ENCODE data around the gene DST. TPM values are rescaled to one million over a fixed set of nuclear protein-coding genes. Genes with fewer than 3 reads are reported as not detected.

Gene DST
- total RNA-seq = 10 to 100 TPM; 15.4 to 36.6 TPM

DNA sequence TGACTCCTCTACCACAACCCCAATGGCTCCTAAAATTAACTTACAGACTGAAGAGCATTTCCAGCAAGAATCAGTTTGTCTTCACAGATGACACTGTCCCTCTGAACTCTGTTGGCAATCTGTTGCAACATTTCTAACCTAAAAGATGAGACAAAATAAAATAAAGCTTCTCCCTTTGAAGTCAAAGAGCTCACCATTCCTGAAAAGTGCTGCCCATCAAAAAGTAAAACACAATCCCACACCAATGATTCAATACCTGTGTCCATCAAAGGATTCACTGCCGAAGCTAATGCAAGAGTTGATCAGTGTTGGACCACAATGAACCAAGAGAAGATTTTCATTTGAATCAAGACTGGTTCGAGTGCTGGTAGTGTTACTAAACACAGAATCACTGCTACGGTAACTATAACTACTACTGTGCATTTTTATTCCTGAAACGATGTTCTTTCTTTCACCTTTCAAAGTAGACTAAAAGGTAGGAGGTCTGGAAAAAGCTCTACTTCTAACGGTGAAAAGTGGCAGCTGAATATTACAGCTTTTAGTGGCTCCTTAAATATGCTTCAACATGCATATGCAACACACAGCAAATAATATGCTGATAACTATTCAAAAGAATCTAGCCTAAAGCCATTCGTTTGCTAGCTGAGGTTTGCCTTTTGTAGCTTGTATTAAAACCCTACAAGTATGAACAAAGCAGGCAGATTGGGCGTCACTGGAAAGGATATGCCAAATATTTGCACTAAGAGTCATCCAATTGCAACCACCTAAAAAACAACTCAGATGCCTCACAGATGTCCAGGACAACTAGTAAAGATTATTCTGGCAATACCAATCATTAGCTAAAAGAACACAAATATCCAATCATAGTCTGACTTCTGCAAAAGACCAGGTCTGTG lies at the start of gene DST:
DST (minus strand) TSS at position 524 of the 896 bp plus-strand sequence.
- no peak for ATAC-seq (replicated peaks)
- H3K9me3 Mint-ChIP-seq = no peaks in the 10 kb centered on the region
- H3K36me3 Mint-ChIP-seq (ENCODE audit: low read depth) = no peaks in the 10 kb centered on the region
- H3K27ac Mint-ChIP-seq = no peak within 1 kb of the TSS
- H3K4me1 Mint-ChIP-seq = no peaks in the 10 kb centered on the region
- no peak within 1 kb of the TSS for H3K4me3 Mint-ChIP-seq
- H3K27me3 Mint-ChIP-seq = peaks cover 6% of the 10 kb centered on the region

DNA sequence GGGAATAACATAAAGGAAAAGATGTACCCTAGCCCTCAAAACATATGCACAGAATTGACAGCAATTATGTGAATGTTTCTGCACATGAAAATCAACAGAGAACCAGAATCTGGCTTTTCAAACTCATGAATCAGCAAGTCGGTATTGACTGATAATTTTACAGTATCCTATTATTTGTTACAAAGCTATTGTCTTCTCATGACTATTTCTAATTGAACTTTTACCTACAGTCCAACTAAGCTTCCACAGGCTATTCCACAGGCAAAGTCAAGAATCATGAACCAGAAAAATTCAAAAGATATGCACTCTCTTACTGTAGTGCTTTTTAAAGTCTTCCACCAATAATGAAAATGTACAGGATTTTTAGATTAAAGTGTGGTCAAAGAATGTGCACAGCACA lies 49.1 kb upstream of the DST start:
- Mint-ChIP-seq H3K36me3 (ENCODE audit: low read depth) (no peaks in the 10 kb centered on the region), H3K4me1 (no peaks in the 10 kb centered on the region), H3K27ac (no peak overlapping the region), H3K4me3 (no peak overlapping the region), H3K9me3 (no peaks in the 10 kb centered on the region), H3K27me3 (peaks cover under 1% of the 10 kb centered on the region)
- ATAC-seq (replicated peaks) = no peak

DNA sequence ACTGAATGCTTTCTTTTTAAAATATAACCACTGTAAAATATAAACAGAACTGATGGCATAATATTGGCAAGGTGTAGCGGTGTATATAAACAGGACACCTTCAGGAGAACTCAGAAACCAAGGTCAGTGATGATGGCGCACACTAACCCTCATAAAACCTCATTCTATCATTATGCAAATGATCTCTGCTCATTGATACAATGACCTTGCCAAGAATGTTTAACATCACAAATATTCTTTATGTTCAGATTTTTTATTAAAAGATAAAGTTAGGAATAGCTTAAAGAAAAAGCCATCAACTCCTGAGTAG lies 48.6 kb upstream of the DST start:
- Mint-ChIP-seq H3K9me3 (no peaks in the 10 kb centered on the region), H3K36me3 (ENCODE audit: low read depth) (no peaks in the 10 kb centered on the region), H3K27ac (no peak overlapping the region), H3K27me3 (no peaks in the 10 kb centered on the region), H3K4me3 (no peak overlapping the region), H3K4me1 (no peaks in the 10 kb centered on the region)
- ATAC-seq (replicated peaks) = no peak

DNA sequence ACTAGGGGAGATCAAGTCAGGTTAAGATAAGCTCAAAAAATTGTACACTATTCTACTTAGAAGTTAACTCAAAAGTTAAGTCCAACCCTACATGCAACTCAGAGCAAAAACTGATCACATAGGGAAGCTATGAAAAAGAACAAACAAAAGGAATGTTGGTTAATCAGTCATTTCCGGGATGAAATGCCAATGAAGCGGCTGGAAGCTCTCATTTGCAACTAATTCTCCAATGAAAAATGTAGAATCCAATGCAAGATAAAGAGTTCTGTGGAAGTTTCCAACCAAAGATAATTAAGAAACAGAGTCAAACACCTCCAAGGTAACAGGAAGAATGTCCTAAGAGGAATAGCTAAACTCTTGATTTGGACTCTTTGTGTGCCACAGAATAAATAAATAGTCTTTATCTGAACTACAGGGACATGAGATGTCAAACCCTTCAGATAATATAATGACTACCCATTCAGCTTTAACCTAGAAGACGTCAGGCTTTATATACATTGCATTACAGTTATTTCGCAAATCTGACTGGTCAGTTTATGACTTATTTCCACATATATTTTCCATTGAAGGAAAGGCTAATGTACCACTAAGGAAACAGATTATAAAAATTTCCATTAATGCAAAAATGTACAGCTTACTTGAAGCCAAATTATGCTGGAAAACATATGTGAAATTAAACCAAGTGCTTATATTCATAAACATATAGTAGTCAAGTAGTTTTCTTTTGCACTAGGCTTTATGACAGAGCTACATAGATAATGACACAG lies 48.0 kb upstream of the DST start:
- H3K9me3 Mint-ChIP-seq = no peaks in the 10 kb centered on the region
- no peaks in the 10 kb centered on the region for H3K4me1 Mint-ChIP-seq
- H3K4me3 Mint-ChIP-seq = no peak overlapping the region
- H3K27me3 Mint-ChIP-seq = no peaks in the 10 kb centered on the region
- H3K27ac Mint-ChIP-seq = no peak overlapping the region
- H3K36me3 Mint-ChIP-seq (ENCODE audit: low read depth) = no peaks in the 10 kb centered on the region
- no peak for ATAC-seq (replicated peaks)

DNA sequence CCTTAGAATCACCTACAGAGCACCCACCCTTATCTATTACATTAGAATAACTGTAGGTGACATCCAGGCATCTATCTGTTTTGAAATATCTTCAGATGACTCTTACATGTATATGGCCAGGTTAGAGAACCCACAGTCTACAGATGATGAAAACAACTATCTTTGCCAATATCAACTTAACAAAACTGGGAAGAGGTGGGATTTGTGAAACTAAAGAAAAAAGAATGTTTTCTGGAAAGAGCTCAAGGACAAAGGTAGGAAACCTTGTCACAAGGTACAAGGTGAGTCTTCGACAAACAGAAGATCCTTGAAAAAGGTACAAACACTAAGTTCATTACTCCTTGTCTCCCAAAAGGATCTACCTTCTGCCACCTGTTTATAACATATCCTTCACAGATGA lies 47.0 kb upstream of the DST start:
- no peak for ATAC-seq (replicated peaks)
- Mint-ChIP-seq H3K36me3 (ENCODE audit: low read depth) (no peaks in the 10 kb centered on the region), H3K4me3 (no peak overlapping the region), H3K27ac (no peak overlapping the region), H3K9me3 (no peaks in the 10 kb centered on the region), H3K4me1 (no peaks in the 10 kb centered on the region), H3K27me3 (no peaks in the 10 kb centered on the region)

DNA sequence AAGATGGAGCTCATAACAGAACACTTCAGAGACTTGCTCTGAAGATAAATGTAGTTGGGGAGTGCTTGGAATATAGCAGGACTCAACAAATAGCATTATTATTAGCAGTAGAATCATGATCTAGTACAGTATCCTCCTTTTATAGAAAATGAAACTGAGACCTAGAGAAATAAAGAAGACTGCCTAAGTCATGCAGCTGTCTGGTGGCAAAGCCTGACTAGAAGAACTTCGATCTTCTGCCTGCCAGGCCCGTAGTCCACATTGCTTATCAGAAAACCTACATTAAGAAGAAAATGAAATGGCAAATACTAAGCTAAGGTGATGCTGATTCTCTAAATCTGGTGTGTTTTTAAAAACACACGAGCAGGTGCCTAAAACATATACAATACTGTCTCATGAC lies 46.4 kb upstream of the DST start:
- no peak for ATAC-seq (replicated peaks)
- no peaks in the 10 kb centered on the region for H3K36me3 Mint-ChIP-seq (ENCODE audit: low read depth)
- H3K4me1 Mint-ChIP-seq = no peaks in the 10 kb centered on the region
- H3K27me3 Mint-ChIP-seq = no peaks in the 10 kb centered on the region
- H3K27ac Mint-ChIP-seq = no peak overlapping the region
- no peak overlapping the region for H3K4me3 Mint-ChIP-seq
- no peaks in the 10 kb centered on the region for H3K9me3 Mint-ChIP-seq

DNA sequence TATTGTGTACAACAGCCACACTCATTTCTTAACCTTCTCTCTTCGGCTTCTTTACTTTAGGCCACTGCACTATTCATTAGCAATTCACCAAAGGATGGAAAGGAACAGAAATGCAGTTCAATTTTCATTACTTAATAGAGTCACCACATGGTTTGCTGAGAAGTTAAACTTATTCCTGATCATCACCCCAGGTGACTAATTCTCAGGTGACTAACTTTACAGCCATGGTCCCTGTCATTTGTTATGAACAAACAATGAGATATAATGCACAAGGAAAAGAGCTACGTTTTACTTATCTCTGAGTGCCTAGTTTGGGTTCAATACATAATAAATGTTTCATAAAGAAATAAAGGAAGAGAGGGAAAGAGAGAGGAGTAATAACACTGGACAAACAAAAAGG lies 45.8 kb upstream of the DST start:
- H3K27ac Mint-ChIP-seq = no peak overlapping the region
- no peak for ATAC-seq (replicated peaks)
- no peaks in the 10 kb centered on the region for H3K36me3 Mint-ChIP-seq (ENCODE audit: low read depth)
- H3K27me3 Mint-ChIP-seq = no peaks in the 10 kb centered on the region
- H3K9me3 Mint-ChIP-seq = no peaks in the 10 kb centered on the region
- H3K4me3 Mint-ChIP-seq = no peak overlapping the region
- H3K4me1 Mint-ChIP-seq = no peaks in the 10 kb centered on the region

DNA sequence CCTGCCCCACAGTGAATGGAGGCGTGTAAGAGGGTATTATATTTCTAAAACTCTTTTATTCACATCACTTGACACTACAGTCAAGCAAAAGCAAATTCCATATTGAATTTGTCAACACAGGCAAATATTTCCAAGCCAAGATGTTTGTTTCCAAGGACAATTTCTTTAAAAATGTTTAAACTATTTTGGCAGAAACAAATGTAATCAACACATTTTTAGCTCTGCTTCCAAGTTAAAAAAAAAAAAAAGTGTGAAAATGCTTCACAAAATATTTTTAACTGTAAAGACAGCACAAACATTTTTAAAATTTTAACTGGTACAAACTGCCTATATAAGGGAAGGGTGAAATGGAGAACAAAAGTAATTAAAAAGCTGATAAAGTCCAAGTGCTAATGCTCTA lies 44.9 kb upstream of the DST start:
- peaks cover 3% of the 10 kb centered on the region for H3K9me3 Mint-ChIP-seq
- H3K4me3 Mint-ChIP-seq = no peak overlapping the region
- no peaks in the 10 kb centered on the region for H3K36me3 Mint-ChIP-seq (ENCODE audit: low read depth)
- H3K4me1 Mint-ChIP-seq = no peaks in the 10 kb centered on the region
- no peak overlapping the region for H3K27ac Mint-ChIP-seq
- H3K27me3 Mint-ChIP-seq = no peaks in the 10 kb centered on the region
- ATAC-seq (replicated peaks) = no peak

DNA sequence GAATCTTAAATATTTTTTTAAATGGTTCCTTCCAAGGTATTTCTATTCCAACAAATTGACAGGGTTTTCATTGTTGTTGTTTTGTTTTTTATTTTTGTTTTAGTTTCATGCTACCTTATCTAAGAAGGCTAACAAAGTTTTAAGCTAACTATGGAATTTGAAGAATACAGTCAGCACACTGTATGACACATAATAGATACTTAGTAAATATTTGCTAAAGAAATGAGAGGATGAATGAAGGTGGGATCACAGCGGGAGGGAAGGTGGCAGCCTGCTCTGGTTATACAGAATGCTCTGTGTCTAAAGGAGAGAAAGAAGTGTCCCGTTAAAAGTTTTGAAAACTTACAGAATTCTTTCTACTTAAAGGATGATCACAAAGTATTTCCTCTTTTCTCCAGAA lies 43.7 kb upstream of the DST start:
- ATAC-seq (replicated peaks) = no peak
- Mint-ChIP-seq H3K27ac (no peak overlapping the region), H3K4me1 (no peaks in the 10 kb centered on the region), H3K9me3 (peaks cover 3% of the 10 kb centered on the region), H3K36me3 (ENCODE audit: low read depth) (no peaks in the 10 kb centered on the region), H3K27me3 (no peaks in the 10 kb centered on the region), H3K4me3 (no peak overlapping the region)

DNA sequence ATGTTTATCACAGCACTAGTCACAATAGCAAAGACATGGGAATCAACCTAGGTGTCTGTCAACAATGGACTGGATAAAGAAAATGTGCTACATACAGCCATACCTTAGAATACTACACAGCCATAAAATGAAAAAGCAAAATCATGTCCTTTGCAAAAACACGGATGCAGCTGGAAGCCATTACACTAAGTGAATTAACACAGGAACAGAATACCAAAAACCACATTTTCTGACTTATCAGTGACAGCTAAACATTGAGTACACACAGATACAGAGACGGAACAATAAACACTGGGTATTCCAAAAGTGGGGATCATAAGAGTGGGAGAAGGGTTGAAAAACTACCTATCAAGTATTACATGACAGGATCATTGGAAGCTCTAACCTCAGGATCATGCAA lies 43.3 kb upstream of the DST start:
- ATAC-seq (replicated peaks) = no peak
- no peak overlapping the region for H3K4me3 Mint-ChIP-seq
- peaks cover 3% of the 10 kb centered on the region for H3K9me3 Mint-ChIP-seq
- no peaks in the 10 kb centered on the region for H3K27me3 Mint-ChIP-seq
- H3K4me1 Mint-ChIP-seq = no peaks in the 10 kb centered on the region
- no peak overlapping the region for H3K27ac Mint-ChIP-seq
- H3K36me3 Mint-ChIP-seq (ENCODE audit: low read depth) = no peaks in the 10 kb centered on the region

DNA sequence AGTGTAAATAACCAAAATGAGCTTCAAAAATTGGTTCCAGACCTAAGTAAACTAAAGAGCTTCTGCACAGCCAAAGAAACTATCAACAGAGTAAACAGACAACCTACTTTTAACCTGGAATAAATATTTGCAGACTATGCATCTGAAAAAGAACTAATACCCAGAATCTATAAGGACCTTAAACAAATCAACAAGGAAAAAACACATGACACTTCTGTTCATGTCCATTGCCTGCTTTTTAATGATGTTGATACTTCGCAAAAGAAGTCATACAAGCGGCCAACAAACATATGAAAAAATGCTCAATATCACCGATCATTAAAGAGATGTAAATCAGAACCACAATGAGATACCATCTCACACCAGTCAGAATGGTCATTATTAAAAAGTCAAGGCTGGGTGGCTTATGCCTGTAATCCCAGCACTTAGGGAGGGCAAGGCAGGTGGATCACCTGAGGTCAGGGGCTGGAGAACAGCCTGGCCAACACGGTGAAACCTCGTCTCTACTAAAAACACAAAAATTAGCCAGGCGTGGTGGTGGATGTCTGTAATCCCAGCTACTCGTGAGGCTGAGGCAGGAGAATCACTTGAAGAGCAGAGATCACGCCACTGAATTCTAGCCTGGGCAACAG lies 42.5 kb upstream of the DST start:
- Mint-ChIP-seq H3K9me3 (peaks cover 3% of the 10 kb centered on the region), H3K27me3 (no peaks in the 10 kb centered on the region), H3K27ac (no peak overlapping the region), H3K36me3 (ENCODE audit: low read depth) (no peaks in the 10 kb centered on the region), H3K4me1 (no peaks in the 10 kb centered on the region), H3K4me3 (no peak overlapping the region)
- ATAC-seq (replicated peaks) = no peak

DNA sequence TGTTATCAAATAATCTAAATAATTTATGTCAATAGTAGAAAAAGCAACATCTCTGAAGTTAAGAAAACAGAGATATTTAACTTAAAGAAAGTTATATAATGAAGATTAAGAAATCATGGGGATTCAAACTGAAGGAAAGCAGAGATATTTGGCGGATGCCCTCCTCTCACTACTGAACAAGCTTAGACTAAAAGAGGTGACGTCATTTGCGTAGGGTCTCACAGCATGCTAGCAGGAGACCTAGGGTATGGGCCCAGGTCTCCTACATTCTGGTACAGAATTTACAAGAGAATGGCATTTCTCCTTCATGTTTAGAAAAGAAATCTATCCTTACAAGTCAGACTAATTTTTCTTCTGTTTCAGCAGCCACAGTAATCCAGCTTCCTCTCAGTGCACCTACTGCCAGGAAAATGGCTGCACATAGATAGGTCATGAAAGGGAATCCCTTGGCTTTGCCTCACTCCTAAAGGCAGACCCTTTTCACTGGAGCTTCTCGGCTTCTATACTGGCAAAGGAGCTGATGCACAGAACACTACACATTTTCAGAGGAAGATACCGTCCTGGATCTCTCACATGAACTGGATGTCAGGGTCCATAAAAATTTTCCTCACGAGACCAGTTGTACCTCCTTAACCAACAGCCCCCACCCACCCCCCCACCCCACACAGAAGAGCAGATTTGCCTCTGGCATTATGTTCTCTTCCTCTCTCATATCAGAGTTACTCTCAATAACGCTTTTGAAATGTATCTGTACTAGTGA lies 41.8 kb upstream of the DST start:
- Mint-ChIP-seq H3K4me1 (no peaks in the 10 kb centered on the region), H3K9me3 (peaks cover 3% of the 10 kb centered on the region), H3K36me3 (ENCODE audit: low read depth) (no peaks in the 10 kb centered on the region), H3K27ac (no peak overlapping the region), H3K4me3 (no peak overlapping the region), H3K27me3 (no peaks in the 10 kb centered on the region)
- ATAC-seq (replicated peaks) = no peak

DNA sequence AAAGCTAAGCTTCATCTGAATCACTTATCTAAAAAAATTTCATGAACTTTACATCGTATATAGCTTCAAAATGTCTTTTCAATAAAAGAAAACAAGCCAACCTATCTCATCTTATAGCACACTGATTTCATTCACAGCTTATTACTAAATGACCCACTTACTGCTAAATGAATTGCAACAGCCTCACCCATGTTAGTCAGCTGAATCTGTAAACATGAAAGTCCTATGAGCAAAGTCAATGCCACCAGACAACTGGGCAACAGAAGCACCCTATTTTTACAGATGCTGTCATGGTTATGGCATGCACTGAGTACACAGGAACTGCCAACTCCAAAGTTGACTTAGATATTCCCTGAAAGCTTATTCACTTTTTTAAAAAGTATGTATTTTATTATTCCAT lies 41.2 kb upstream of the DST start:
- H3K4me3 Mint-ChIP-seq = no peak overlapping the region
- H3K9me3 Mint-ChIP-seq = peaks cover 3% of the 10 kb centered on the region
- H3K36me3 Mint-ChIP-seq (ENCODE audit: low read depth) = no peaks in the 10 kb centered on the region
- no peaks in the 10 kb centered on the region for H3K27me3 Mint-ChIP-seq
- no peak overlapping the region for H3K27ac Mint-ChIP-seq
- no peaks in the 10 kb centered on the region for H3K4me1 Mint-ChIP-seq
- no peak for ATAC-seq (replicated peaks)

DNA sequence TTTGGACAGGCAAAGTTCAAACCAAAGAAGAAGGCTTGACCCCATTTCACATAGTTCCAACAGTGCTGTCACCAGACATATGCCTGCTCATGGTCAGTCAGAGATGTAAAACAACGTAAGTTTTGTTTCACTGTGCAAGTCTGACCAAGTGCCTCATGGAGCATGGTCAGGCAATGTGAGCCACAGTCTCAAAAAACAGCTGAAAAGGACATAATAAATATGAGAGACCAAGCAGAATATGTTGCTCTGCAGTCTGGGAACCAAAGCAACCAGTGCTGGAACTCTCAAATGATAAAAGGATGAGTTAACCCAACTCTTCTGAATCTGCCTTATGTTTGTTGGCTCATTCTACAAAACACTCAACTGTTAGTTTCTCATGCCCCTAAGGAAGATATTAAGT lies 39.9 kb upstream of the DST start:
- Mint-ChIP-seq H3K27ac (no peak overlapping the region), H3K4me1 (no peaks in the 10 kb centered on the region), H3K9me3 (peaks cover 3% of the 10 kb centered on the region), H3K27me3 (no peaks in the 10 kb centered on the region), H3K4me3 (no peak overlapping the region), H3K36me3 (ENCODE audit: low read depth) (no peaks in the 10 kb centered on the region)
- no peak for ATAC-seq (replicated peaks)
